Activated CD4-positive, CD25-positive, alpha-beta regulatory T cell treated with anti-CD3 and anti-CD28 coated beads, Interleukin-2, amount 50 U/mL, for 72 hours (primary cell): ENCODE results near the gene PLSCR2.
"Not testable (repeated sequence)": the region's sequence is repeated elsewhere in the genome, so short reads cannot be mapped to it uniquely, and the experiment has no call there.

ENCODE experiments used
- DNase-seq: peaks from one replicate; pipeline ENCODE4 v3.0.0; 2021

The PLSCR2 gene

DNA sequence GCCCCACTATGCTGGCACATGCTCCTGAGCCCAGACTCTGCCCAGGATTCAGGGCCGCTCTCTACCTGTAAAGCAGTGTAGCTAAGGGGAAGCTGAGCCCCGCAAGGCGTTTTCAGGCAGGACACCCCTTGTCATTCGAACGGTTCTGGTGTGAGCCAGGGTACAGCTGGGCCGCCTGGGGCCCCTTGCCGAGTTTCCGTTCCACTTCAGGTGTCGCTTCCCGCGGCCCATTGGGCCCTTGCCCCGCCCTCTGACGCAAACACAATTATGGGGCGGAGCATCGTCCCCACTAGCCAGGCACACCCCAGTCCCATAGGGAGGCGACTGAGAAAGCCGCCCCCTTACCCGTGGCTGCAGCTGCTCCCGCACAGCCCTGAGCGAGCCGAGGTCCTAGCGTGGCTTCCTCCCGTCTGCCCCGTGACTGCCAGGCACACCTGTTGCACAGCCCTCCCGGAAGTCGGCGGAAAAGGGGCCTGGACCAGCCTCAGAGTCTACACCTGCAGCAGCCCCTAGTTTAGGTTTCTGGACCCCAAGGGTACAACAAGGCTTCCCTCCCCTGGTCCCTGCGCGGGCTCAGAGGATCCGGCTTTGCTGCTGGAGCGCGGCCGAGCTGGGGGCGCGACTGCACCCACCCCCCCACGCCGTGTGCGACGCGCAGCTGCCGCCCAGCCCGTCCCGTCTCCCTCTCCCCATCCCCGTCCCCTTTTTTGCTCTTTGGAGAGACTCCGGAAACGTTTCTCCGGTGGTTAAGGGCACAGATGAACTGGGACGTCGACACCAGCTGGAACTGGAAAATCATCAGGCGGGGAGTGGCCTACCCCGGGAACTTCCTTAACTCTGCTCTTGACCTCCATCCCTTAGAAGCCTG lies at the start of gene PLSCR2:
TSS of gene PLSCR2 (minus strand) at position 412 of the 868 bp plus-strand sequence. CDS start 9,657 bp downstream, outside the sequence.
- peak; percentile 69 for DNase-seq

GRCh38 chr3:146517684-146518435 lies 48.5 kb upstream of the PLSCR2 start:
- no peak for DNase-seq

GRCh38 chr3:146513386-146514051 lies 44.2 kb upstream of the PLSCR2 start:
- no peak for DNase-seq

DNA sequence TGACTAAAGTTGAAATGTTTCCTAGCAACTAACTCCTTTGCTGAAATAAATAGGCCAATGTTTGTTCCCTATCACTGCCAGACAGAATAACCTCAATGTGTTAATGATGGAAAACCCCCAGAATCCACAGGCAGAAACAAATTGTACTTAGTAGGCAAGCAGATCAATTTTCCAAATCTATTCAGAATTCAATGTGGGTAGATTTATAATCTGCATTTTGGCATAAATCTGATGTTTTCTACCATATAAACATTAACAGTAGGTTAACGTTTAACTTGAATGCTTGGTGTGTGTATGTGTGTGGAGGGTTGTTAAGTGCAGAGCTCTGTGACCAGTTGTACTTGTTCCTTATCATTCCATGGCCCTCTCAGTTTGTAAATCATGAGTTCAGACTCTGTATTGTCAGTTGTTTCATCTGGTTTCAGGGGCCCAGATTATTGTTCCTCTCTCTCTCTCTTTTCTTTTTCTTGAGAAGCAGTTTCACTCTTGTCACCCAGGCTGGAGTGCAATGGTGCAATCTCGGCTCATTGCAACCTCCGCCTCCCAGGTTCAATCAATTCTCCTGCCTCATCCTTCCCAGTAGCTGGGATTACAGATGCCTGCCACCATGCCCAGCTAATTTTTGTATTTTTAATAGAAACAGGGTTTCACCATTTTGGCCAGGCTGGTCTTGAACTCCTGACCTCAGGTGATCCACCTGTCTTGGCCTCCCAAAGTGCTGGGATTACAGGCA lies 42.2 kb upstream of the PLSCR2 start:
- DNase-seq, result no peak

DNA sequence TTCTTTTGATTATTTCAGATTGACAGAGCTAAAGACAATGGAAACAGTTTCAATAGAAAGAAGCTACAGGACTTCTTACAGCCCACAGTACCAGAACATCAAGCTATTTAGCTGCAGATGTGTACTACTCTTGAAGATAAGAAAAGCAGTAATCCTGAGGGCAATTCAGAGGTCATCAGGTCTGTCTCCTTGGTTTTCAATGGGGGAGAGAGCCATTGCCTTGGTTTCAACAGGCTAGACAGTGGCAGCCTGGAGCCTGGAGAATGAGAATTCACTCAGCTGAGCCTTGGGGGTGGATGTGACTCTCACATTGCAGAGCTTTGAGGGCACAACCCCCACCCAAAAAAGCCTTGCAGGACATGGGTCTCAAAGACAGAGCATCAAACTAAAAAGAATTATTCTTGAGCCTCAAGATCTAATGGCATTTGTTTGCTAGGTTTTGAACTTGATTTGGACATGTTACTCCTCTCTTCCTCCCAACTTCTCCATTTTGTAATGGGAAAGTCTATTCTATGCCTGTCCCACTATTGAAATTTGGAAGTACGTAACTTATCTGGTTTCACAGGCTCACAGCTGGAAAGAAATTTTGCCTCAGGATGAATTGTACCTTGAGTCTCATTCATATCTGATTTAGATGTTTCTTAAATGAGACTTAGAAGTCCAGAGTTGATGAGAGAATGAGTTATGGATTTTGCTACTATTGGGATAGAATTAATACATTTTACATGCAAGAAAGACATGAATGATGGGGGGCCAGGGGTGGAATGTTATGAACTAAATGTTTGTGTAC lies 38.2 kb upstream of the PLSCR2 start:
- DNase-seq, result no peak

- DNase-seq, result no peak
Measured at GRCh38 chr3:146505516-146505915, 36.2 kb upstream of the PLSCR2 start.

DNA sequence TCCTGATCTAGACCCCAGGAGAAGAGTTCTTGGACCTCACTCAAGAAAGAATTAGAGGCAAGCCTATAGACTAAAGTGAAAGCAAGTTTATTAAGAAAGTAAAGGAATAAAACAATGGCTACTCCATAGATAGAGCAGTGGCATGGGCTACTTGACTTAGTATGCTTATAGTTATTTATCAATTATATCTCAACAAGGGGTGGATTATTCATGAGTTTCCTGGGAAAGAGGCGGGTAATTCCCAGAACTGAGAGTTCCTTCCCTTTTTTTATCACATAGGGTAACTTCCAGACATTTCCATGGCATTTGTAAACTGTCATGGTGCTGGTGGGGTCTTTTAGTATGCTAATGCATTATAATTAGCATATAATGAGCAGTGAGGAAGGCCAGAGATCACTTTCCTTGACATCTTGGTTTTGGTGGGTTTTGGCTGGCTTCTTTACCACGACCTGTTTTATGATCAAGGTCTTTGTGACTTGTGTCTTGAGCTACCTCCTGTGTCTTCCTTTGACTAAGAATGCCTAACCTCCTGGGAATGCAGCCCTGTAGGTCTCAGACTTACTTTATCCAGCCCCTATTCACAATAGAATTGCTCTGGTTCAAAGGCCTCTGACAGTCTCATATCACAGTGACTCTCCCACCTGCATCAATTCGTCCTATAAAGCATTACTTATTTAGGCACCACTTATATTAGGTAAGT lies 35.3 kb upstream of the PLSCR2 start:
- no peak for DNase-seq

DNA sequence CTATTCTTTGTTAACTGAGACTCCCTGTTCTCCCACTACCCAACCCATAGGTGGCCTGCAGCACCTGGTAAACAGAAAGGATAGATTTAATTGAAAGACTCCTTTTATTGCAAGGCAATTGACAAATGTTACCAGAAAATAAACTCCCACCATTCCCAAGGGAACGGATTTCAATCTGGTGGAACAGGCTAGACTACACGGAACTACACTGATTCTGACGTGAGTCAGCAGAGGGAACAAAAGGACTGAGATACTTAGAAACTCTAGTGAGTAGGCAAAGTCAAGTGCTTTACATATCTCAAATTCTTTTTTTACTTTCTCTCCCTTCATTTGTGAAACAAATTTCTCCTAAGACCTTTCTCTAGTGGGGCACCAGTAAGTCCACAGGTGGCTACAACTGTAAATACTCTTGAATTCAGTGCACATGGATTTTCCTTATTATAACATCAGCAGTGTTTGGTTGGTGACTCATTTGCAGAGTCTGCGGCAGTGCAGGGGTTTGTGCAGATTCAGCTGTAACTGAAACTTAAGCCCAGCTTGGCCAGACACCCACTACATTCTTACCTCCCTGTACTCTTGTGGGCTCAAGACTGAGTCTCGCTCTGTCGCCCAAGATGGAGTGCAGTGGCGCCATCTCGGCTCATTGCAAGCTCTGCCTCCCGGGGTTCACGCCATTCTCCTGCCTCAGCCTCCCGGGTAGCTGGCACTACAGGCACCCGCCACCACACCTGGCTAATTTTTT lies 34.3 kb upstream of the PLSCR2 start:
- DNase-seq, result no peak

DNA sequence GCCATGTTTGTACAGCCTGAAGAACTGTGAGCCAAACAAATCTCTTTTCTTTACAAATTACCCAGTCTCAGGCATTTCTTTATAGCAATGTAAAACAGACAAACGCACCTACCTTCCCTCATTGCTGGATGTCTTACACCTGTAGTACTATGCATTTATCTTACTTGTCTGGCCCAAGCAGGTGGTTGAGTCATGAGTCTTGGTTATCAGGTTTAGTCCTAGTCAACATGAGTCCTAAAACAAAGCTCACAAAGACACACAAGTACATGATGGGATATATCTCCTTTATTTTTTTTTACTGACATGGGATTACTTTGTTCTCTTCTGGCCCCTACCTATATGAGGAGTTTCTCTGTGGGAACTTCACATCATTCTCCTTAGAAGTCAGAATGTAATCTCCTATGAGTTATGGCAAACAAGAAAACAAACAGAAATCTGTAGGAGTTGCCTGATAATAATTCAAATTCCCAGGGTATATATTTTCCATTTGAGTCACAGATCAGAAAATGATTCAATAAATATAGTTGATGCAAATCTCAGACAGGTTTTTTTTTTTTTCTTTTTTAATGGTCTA lies 33.6 kb upstream of the PLSCR2 start:
- DNase-seq, result no peak

GRCh38 chr3:146501752-146502151 lies 32.4 kb upstream of the PLSCR2 start:
- no peak for DNase-seq

- no peak for DNase-seq
Measured at GRCh38 chr3:146499701-146500100, 30.3 kb upstream of the PLSCR2 start.

- DNase-seq, result peak; percentile 38
Measured at GRCh38 chr3:146498002-146498736, 28.8 kb upstream of the PLSCR2 start.

DNA sequence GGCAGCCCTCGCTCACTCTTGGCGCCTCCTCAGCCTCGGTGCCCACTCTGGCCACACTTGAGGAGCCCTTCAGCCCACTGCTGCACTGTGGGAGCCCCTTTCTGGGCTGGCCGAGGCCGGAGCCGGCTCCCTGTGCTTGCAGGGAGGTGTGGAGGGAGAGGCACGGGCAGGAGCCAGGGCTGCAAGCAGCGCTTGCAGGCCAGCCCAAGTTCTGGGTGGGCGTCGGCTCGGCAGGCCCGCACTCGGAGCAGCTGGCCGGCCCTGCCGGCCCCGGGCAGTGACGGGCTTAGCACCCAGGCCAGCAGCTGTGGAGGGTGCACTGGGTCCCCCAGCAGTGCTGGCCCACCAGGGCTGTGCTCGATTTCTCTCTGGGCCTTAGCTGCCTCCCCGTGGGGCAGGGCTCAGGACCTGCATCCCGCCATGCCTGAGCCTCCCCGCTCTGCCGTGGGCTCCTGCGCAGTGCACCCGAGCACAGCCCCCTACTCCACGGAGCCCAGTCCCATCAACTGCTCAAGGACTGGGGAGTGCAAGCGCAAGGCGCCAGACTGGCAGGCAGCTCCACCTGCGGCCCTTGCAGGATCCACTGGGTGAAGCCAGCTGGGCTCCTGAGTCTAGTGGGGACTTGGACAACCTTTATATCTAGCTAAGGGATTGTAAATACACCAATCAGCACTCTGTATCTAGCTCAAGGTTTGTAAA lies 27.9 kb upstream of the PLSCR2 start:
- not testable (repeated sequence) for DNase-seq

DNA sequence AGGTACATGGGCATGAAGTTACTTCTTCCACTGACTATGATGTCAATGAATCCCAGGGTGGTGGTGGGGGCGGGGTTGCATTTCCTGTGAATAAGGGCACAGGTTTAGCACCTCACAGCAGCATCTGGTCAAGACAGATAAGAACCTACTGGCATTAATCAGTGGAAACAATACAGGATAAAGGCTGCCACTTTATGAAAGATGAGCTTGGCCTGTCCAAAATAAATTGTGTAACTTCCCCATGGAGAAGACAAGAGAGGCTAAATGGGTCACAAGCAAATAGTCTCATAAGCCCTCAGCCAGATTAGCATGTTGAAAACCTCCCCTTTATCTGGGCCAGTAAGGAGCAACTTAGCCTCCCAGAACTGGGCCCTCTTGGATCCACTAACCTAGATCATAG lies 27.4 kb upstream of the PLSCR2 start:
- DNase-seq, result no peak

- DNase-seq, result no peak
Measured at GRCh38 chr3:146496251-146496650, 26.9 kb upstream of the PLSCR2 start.

- no peak for DNase-seq
Measured at GRCh38 chr3:146493761-146494160, 24.4 kb upstream of the PLSCR2 start.

DNA sequence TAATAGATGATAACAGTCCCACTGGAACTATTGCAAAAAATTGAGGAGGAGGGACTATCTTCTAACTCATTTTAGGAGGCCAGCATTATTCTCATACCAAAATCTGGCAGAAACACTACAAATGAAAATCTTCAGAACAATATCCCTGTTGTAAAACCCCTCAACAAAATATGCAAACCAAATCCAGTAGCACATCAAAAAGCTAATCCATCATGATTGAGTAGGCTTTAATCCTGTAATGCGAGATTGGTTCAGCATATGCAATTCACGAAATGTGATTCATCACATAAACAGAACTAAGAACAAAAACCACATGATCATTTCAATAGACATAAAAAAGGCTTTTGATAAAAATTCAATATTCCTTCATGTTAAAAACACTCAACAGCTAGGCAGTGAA lies 23.9 kb upstream of the PLSCR2 start:
- DNase-seq, result no peak

GRCh38 chr3:146491303-146491702 lies 21.9 kb upstream of the PLSCR2 start:
- DNase-seq, result no peak

DNA sequence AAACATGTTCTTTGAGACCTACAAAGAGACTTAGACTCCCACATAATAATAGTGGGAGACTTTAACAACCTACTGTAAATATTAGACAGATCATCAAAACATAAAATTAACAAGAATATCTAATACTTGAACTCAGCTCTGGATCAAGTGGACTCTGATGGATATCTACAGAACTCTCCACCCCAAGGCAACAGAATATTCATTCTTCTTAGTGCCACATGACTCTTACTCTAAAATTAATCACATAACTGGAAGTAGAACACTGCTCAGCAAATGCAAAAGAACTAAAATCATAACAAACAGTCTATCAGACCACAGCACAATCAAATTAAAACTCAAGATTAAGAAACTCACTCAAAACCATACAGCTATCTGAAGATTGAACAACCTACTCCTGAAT lies 15.9 kb upstream of the PLSCR2 start:
- DNase-seq, result no peak
